Fibroblast of skin of scalp (primary cell): Measurements from ENCODE around the gene ACOT4.
"Not testable (repeated sequence)": the region's sequence is repeated elsewhere in the genome, so short reads cannot be mapped to it uniquely, and the experiment has no call there.

ENCODE experiments used
- DNase-seq: peaks from one replicate; pipeline ENCODE4 v3.0.0-alpha.2; 2013

The ACOT4 gene

GRCh38 chr14:73577214-73577613 is 14.5 kb upstream of the ACOT4 start:
- not testable (repeated sequence) for DNase-seq

GRCh38 chr14:73582102-73582979 is 9.3 kb upstream of the ACOT4 start:
- DNase-seq, result not testable (repeated sequence)

- no peak for DNase-seq
Measured at GRCh38 chr14:73588695-73589094, 3.0 kb upstream of the ACOT4 start.

DNA sequence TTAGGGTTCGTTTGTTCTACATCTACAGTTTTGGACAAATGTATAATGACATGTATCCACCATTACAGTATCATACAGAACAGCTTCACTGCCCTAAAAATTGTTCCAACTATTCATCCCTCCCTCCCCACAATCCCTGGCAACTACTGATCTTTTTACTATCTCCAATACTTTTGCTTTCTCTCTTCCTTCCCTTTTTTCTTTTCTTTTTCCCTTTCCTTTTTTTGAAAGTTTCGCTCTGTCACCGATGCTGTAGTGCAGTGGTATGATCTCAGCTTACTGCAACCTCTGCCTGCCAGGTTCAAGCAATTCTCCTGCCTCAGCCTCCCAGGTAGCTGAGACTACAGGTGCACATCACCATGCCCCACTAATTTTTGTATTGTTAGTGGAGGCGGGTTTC is 2.6 kb upstream of the ACOT4 start:
- no peak for DNase-seq

DNA sequence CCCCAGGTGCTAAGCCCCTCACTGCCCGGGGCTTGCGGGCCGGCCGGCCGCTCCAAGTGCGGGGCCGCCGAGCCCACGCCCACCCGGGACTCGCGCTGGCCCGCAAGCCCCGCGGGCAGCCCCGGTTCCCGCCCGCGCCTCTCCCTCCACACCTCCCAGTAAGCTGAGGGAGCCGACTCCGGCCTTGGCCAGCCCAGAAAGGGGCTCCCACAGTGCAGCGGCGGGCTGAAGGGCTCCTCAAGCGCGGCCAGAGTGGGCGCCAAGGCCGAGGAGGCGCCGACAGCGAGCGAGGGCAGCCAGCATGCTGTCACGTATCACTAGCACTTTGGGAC is 1.0 kb upstream of the ACOT4 start:
- DNase-seq, result not testable (repeated sequence)

GRCh38 chr14:73594491-73594890 is 2.8 kb downstream of the ACOT4 start:
- DNase-seq, result no peak

DNA sequence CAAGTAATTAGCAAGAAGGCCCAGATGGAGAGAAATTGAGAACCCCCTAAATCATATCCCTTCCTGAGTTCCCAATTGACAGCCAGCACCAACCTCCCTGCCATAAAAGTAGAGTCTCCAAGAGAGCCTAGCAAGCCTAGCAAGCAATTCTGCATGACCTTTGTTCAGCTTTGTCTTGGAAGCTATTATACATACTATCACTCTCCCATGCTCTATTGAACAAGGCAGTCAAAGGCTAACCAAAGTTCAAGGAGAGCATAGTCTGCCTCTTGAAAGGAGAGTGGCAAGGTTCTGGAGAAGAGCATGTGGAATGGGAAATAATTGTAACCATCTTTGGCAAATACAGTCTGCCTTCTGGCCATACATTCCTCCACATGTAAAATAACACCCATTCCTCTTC is 7.8 kb downstream of the ACOT4 start:
- DNase-seq, result no peak

DNA sequence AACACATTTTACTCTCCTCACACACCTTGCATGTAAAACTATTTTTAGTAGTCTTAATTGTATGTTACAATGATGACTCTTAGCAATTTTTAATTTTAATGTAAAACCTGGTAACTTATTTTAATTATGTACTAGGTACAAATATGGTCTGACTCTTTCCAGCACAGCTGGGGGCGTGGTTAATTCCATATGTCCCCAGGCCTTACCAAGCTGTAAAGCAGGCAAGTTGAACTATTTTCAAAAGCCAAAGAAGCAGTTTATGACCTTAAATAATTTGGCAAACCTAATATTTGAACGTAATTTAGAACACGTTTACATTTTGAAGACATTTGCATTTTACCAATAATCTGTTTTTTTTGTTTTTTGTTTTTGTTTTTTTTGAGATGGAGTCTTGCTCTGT is 11.3 kb downstream of the ACOT4 start:
- no peak for DNase-seq

- DNase-seq, result no peak
Measured at GRCh38 chr14:73606271-73606670, 14.6 kb downstream of the ACOT4 start.

DNA sequence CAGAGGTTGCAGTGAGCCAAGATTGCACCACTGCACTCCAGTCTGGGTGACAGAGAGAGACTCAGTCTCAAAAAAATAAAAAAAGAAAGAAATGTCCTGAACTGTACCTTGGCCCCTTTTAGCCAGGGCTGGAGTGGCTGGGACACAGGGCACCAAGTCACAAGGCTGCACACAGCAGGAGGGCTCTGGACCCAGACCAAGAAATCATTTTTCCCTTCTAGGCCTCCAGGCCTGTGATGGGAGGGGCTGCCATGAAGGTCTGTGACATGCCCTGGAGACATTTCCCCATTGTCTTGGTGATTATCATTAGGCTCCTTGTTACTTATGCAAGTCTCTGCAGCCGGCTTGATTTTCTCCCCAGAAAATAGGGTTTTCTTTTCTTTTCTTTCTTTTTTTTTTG is 15.6 kb downstream of the ACOT4 start:
- DNase-seq, result no peak

DNA sequence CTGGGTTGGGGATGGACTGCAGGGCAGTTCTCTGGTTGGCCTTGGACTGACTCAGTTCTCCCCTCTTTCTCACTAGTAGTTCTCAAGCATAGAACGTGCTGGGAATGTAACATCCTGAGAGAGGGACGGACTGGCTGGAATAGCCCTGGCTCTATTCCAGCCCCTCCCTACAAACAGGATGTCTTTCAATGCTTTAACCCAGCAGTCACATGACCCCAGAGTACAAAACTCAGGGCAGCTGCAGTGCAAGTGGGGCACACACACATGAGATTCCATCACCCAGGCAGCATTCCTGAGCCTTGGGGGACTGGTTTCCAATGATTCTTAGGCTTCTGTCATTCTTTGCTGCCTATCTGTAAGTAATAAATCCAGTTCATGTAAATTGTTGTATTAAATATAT is 19.0 kb downstream of the ACOT4 start:
- peak; percentile 45 for DNase-seq

DNA sequence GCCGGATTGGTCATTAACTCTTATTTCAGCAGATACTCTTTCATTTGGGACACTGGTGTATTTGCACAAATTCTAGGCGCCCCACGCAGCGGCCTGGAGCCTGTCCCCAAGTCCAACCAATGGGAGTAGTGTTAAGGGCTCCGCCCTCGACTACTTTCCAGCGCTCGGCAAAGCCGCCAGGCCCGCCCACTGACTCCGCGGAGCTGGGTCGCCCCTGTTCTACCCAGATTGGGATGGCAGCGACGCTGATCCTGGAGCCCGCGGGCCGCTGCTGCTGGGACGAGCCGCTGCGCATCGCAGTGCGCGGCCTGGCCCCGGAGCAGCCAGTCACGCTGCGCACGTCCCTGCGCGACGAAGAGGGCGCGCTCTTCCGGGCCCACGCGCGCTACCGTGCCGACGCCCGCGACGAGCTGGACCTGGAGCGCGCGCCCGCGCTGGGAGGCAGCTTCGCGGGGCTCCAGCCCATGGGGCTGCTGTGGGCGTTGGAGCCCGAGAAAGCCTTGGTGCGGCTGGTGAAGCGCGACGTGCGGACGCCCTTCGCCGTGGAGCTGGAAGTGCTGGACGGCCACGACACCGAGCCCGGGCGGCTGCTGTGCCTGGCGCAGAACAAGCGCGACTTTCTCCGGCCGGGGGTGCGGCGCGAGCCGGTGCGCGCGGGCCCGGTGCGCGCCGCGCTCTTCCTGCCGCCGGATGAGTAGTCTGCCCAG is 20.8 kb downstream of the ACOT4 start, which contains the start of gene ACOT6:
Gene ACOT6, plus strand, starts transcription at position 179 of the 707 bp plus-strand sequence. Its CDS starts 55 bp downstream, at position 234.
- peak; percentile 79 for DNase-seq

DNA sequence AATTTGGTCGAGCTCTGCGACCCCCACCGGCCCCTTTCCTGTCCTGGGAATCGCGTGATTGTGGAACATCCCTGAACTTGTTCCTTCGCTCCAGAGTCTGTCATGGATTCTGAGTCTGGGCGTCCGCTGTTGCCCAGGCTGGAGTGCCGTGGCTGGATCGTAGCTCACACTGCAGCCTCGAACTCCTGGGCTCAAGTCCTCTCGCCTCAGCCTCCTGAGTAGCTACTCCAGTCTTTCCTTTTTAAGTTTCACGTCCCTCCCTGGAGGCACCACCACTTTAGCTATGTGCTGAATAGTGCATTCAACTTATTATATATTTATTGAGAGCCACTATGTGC is 21.3 kb downstream of the ACOT4 start:
- no peak for DNase-seq

DNA sequence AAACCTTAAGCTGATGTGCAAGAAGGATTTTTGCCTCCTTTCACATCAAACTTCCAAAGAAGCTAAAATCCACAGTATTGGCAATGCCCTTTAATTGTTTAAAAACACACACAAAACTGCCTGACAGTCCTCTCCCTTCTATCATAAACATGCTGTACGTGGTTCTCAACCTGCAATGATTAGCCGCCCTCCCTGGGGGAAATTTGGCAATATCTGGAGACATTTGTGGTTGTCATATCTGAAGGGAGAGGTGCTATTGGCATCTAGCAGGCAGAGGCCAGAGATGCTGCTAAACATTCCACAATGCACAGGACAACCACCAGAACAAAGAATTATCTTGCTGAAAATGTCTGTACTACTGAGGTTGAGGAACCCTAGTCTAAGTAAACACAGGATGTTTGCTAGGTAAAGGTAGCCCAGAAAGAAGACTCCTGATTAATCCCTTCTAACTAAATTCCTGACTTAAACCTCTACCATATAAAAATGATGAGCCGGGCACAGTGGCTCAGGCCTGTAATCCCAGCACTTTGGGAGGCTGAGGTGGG is 21.8 kb downstream of the ACOT4 start:
- no peak for DNase-seq

GRCh38 chr14:73616831-73617230 is 25.2 kb downstream of the ACOT4 start:
- no peak for DNase-seq

GRCh38 chr14:73619524-73619923 is 27.9 kb downstream of the ACOT4 start:
- DNase-seq, result no peak

GRCh38 chr14:73620268-73620667 is 28.6 kb downstream of the ACOT4 start:
- no peak for DNase-seq

DNA sequence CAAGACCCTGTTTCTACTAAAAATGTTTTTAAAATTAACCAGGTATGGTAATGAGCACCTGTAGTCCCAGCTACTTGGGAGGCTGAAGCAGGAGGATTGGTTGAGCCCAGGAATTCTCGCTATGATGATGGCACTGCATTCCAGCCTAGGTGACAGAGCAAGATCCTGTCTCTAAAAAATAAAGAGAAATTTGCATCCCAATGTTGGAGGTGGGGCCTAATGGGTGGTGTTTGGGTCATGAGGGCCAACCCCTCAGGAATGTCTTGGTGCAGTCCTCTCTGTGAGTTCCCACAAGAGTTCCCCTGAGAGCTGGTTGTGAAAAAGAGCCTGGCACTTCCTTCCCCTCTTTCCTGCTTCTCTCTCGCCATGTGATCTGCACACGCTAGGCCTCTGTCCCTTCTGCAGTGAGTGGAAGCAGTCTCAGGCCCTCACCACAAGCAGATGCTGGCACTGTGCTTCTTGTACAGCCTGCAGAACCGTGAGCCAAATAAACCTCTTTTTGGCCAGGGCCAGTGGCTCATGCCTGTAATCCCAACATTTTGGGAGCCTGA is 31.9 kb downstream of the ACOT4 start:
- DNase-seq, result no peak

- no peak for DNase-seq
Measured at GRCh38 chr14:73625706-73626105, 34.0 kb downstream of the ACOT4 start.

DNA sequence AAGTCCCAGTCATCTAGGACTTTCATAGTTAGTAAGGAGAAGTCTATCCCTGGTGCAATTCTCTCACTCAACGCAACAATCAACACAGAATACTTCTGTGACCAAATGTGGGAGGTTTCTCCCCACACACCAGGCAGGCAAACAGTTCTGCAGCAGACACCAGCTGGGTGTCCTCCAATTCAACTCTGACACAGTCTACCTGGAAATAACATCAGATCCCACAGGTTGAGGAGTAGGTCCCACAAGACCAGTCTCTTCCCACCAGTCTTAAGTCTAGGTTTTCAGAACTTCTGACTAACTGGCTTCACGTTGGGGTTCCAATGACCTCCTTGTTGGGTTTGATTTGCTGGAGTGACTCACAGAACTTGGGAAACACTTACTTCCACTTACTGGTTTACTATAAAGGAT is 35.5 kb downstream of the ACOT4 start:
- no peak for DNase-seq

GRCh38 chr14:73630009-73630780 is 38.5 kb downstream of the ACOT4 start:
- DNase-seq, result no peak

DNA sequence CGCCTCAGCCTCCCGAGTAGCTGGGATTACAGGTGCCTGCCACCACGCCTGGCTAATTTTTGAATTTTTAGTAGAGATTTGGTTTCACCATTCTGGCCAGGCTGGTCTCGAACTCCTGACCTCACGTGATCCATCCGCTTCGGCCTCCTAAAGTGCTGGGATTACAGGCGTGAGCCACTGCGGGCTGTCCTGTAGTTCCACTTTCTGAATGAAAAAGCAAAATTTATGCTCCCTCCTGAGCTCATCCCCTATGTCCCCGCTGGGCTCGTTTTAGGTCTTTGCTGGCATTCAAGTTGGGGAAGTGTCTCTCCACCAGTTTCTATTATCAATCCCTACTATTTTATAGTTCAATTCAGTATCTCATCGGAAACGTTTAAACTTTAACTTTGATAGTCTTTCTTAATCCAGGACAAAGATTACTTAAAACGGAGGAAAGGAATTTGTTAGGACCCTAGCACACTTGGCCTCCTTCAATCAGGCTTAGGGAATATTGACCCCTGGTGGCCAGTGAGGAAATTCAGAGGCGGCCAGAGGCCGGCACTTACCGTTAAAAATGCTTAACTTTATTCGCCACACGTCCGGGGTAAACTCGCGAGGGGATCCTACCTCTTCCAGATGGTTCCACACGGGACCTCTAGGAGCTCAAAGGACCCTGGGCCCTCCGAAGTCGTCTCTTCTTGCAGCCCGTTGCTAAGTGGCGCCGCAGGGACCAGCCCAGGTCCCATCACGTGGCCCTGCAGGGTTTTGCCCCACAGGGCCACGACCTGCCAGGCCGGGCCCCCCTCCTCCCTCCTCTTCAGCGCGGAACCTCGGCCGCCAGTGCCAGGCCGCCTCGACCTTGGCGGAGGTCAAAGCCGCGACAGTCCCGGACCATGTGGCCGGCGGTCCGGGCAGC is 41.7 kb downstream of the ACOT4 start:
- peak; percentile 71 for DNase-seq
